ENCODE data around the gene NCKAP5.

Gene NCKAP5

DNA sequence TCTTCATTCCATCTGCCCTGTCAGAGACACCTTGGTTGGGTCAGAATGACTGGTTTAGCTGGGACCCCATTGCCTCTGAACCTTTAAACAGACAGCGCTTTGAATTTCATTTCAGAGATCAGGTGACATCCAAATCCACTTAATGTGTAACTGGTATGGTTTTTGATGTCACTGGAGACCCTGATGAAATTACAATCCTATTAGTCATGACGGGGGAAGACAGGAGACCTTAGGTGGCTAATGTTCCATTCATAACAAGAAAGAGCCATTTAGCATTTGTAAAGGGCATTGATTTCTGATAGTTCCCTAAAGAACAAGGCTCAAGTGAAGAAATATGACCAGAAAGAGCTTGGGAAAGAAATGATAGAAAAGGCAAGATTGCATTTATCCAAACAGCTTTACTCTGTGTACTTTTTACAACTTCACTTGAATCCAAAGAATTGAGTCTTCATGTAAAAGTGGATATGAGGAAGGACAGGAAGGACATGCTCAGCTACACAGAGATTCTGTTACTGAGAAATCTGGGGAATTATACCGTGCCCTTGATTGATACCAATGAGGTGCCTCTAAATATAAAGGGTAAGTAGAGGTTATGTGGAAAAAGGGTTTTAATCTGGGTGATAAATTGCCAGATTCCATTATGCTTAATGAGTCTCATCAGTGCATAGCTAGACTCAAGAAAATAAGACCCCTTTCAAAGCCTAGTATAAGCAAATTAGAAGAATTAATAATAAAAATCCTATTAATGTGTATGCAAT, 198.2 kb downstream of the NCKAP5 start:
- DNase-seq = no peak

GRCh38 chr2:133365117-133365516, 203.1 kb downstream of the NCKAP5 start:
- no peak for DNase-seq

GRCh38 chr2:133364636-133365035, 203.6 kb downstream of the NCKAP5 start:
- no peak for DNase-seq

GRCh38 chr2:133363884-133364283, 204.4 kb downstream of the NCKAP5 start:
- no peak for DNase-seq

GRCh38 chr2:133362061-133362476, 206.2 kb downstream of the NCKAP5 start:
- no peak for DNase-seq

DNA sequence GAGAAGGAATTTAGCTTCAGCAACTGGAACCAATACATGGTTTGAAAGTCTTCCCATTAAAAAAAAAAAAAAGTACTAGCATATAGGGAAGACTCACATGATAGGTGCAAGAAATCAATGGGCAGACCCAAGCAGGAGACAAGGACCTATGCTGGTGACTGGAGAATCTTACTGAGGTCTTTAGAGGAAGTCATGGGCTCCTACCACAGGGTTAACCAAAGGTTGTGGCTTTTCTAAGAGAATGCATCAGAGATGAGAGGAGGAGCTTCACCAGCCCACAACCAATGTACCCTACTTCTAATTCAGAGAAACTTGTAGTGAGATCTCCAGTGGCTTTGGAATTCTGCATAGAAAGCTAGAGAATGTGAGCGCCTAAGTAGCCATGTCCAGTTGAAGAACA, 207.4 kb downstream of the NCKAP5 start:
- DNase-seq = no peak

DNA sequence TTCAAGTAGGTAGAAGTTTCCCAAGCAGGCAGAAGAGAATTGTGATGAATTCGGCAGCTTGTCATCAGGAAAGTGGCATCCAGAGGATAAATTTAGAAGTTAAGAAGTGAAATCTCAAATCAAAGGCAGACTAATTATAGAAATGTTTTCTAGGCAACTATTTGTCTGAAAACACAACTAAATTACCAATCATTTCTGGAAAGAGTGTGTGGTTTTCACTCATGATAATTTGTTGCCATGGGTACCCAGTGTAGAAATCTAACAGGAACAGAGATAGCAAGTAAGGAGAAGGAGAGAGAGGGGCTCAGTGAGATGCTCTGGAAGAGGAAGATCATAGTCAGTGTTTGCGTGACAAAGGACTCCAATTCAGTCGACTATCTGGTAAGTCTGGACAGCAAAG, 208.1 kb downstream of the NCKAP5 start:
- DNase-seq = no peak

DNA sequence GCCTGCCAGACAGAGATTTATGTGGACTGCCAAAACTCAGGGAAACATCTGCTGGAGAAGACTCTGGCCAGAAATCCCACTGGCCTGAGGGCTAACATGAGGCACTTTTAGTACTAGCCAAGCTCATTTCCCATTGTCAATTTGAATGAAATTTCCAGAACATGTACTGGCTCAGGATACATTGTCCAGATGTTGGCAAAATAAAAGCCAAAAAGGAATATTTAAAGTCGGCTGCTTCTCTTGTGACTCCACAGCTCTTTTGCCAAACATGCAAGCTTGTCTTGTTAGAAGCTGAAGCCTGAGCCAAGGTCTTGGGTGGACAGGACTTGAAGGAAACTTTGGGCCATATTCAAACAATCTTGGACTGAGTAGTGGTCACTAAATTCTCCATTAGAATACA, 215.5 kb downstream of the NCKAP5 start:
- no peak for DNase-seq

DNA sequence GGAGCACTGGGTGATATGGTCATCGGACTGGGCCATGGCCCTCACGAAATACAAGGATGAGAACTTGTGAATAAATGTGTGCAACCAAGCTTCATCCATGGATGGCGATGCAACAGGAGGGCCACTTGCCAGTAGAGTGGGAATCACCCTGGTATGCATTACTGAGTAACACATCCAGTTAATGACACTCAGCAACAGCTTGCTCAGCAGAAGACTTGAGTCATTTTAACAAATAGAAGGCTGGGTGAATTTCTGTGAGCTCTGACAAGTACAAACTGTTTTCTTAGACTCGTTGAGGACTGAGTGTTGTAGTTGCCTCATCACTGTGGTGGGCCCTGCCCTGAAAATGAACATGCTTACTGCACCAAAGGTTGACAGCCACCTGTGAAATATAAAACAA, 221.6 kb downstream of the NCKAP5 start:
- DNase-seq = no peak

DNA sequence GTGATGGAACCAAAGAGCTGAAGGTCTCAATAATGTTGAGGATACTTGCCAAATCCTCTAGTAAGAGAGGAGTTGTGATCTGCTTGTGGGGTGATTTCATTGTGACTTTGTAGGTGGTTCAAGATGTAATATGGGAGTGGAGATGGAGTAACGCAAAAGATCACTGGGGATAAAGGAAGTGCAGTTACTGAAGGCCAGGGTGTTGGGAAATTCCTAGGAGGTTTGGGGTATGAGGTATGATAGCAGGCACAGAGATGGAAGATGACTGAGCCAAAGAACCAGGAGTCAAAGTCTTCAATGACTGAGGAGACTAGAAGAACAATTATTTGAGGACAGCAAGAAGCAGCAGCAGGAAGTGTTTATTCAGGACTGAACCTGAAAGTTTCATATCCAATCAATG, 222.6 kb downstream of the NCKAP5 start:
- no peak for DNase-seq

GRCh38 chr2:133344849-133345248, 223.4 kb downstream of the NCKAP5 start:
- no peak for DNase-seq

- DNase-seq = no peak
These were observed 225.3 kb downstream of the NCKAP5 start for GRCh38 chr2:133343018-133343352.

GRCh38 chr2:133342286-133343017, 225.8 kb downstream of the NCKAP5 start:
- no peak for DNase-seq

- no peak for DNase-seq
These were observed 226.7 kb downstream of the NCKAP5 start for GRCh38 chr2:133341575-133341974.

DNA sequence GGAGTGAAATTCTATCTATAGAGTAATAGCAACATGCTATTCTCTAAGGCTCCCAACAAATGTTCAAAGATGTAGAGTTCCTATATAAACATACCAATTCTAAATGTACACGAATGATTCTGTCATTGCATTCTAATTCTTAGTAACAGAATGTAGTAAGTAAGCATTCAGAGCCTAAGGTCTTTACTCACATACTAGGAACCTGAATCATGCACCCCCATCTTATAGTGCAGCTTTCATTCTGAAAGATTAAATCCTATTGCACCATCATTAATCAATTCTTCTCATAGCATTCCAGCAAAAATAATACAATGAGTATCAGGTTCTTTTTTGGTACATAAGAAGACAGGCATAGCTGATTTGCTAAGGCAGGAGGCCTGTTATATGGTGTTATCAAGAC, 230.0 kb downstream of the NCKAP5 start:
- DNase-seq = no peak

DNA sequence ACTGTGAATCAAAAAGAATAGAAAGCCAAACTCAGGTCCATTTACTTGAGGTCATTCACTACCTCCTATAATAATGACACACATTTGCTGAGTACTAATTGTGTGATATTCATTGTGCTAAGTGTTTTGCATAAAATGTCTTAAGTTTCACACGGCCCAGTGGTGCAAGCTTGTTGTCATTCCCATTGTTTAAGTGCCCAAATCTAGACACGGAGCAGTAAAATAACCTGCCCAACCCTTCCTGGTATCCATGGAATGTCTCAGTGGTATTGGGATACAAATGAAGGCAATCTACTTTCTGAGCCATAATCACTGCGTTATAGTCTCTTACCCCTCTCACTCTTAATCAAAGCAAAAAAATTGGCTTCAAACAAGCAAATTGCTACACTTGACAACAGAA, 233.3 kb downstream of the NCKAP5 start:
- DNase-seq = no peak

- no peak for DNase-seq
These were observed 235.1 kb downstream of the NCKAP5 start for GRCh38 chr2:133333181-133333580.

GRCh38 chr2:133331436-133331835, 236.8 kb downstream of the NCKAP5 start:
- DNase-seq = peak; percentile 86

DNA sequence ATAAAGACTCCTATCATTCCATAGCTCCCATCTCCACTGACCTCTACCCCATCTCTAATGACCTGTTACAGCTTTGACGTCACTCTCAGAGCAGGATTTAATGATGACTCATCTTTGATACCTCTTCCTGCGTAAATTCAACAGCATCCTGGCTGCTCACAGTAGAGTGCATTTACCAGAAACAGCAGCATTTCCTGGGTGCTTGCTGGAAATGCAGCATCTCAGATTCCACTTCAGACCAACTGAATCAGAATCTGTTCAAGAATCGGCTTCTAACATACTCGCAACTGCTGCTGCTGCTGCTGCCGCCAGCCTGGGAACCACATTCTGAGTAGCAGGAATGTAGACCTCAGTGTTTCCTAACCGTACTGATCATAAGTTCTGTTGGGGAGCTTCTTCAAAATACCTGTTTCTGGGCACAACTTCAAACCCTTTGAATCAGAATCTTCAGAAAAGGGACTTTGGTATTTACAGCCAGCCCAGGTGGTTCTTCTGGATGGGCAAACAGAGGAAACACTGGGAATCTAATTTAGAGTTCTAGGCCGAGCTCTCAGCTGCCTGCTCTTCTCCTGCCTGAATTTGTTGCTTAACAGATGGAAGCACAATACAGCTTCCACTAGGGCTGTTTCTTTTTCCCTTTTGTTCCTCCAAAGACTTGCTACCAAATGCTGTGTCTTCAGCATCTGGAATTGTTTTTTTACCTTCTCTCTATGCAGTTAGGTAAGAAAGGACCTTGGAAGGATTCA, 241.4 kb downstream of the NCKAP5 start:
- no peak for DNase-seq

- no peak for DNase-seq
These were observed 244.1 kb downstream of the NCKAP5 start for GRCh38 chr2:133324150-133324561.

DNA sequence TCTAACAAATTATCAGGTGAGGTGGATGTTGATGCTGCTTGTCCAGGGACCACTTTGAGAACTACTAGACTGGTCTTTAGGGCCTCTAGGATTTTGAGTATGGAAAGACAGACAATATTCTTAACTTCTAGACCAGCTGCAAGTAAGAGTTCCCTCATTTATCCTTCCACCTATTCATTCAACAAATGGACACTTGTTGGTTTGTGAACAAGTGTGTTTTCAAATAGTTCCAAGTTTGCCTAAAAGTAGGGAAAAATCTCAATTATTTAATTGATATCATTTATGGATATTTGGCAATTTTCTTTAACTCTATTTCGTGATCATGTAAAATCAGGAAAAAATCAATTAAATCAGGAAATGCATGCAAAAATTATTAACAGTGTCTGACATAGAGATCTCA, 245.4 kb downstream of the NCKAP5 start:
- no peak for DNase-seq

- DNase-seq = no peak
These were observed 251.1 kb downstream of the NCKAP5 start for GRCh38 chr2:133317178-133317577.

GRCh38 chr2:133316557-133316956, 251.7 kb downstream of the NCKAP5 start:
- DNase-seq = no peak

- no peak for DNase-seq
These were observed 253.0 kb downstream of the NCKAP5 start for GRCh38 chr2:133315280-133315679.
